Lower leg skin (tissue), 4 donors: ENCODE measurements around the gene TENM4. TPM values are rescaled to one million over a fixed set of nuclear protein-coding genes. Genes with fewer than 3 reads are reported as not detected.
A peak's percentile ranks its signal among the peaks of the same experiment; 100 is the strongest.

Source experiments
- DNase-seq, 2 donors: peaks; one replicate each; pipeline ENCODE4 v3.0.0-alpha.2; 2019; ENCODE audit warnings: low spot score in 2 of 2
- H3K4me3 ChIP-seq: fragments of 200-600 bp; sonication (generic); 2 replicates; pipeline ENCODE4 v1.5.1; 2017; ENCODE audit warnings: mild to moderate bottlenecking, low read depth; ENCODE audit not compliant: poor library complexity, severe bottlenecking
- POLR2A ChIP-seq, 2 donors: fragments of 450-650 bp; IDR thresholded peaks; one replicate each; pipeline ENCODE4 v1.6.1; 2016 to 2017; ENCODE audit warnings: antibody characterized with exemption in 2 of 2, mild to moderate bottlenecking in 1 of 2, moderate library complexity in 1 of 2
- WGBS, 2 donors: methylation state at CpG; one replicate each; pipeline ENCODE4 v1.1.5; 2018; 5-methylcytosine and 5-hydroxymethylcytosine counted together
- intact Hi-C: fragments of 100-400 bp; cut with DNase I; formaldehyde crosslinking; loops from one replicate; pipeline ENCODE4 v1.15.0; 2023; ENCODE audit warnings: low total_unique reads
- total RNA-seq, 4 donors: library from RNA; depleted of rRNA; stranded (reverse); fragments of >200 nt; gene quantifications; one replicate each; pipeline ENCODE4 v1.1.0, GENCODE V29; 2016
- TF ChIP-seq, protein P1 (sequence below), 3 donors: fragments of 450-650 bp; IDR thresholded peaks; one replicate each; pipeline ENCODE4 v1.5.1; 2016; ENCODE audit warnings: antibody characterized with exemption in 3 of 3, mild to moderate bottlenecking in 3 of 3, moderate library complexity in 2 of 3

Gene TENM4
- total RNA-seq, 4 donors from 2014 or later = 34.4 to 41.1 (median 36.6) TPM

DNA sequence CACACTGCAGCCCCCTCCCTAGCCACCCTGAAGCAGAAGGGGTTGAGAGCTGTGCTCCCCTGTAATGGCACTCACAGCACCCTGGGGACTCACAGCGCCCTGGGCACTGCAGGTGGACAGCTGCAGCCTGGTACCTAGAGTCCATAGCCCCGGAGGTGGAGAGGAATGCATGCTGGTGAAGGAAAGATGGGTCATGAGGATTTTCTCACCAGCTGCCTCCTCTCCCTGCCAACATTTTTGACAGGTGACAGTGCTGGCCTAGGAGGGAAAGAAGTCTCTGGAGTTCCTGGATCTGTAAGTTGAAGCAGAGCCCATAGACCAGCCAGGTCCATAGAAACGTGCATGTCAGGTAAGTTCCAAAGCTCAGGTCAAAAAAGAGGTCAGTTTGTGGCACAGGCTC lies 330.5 kb downstream of the TENM4 start:
- no peak for TF ChIP-seq POLR2A (IDR thresholded peaks at IDR 0.05)
- TF ChIP-seq, protein P1, sequence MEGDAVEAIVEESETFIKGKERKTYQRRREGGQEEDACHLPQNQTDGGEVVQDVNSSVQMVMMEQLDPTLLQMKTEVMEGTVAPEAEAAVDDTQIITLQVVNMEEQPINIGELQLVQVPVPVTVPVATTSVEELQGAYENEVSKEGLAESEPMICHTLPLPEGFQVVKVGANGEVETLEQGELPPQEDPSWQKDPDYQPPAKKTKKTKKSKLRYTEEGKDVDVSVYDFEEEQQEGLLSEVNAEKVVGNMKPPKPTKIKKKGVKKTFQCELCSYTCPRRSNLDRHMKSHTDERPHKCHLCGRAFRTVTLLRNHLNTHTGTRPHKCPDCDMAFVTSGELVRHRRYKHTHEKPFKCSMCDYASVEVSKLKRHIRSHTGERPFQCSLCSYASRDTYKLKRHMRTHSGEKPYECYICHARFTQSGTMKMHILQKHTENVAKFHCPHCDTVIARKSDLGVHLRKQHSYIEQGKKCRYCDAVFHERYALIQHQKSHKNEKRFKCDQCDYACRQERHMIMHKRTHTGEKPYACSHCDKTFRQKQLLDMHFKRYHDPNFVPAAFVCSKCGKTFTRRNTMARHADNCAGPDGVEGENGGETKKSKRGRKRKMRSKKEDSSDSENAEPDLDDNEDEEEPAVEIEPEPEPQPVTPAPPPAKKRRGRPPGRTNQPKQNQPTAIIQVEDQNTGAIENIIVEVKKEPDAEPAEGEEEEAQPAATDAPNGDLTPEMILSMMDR (IDR thresholded peaks at IDR 0.05) = no peak
- 72 to 79% methylated on average over 3 of the region's 3 CpGs for WGBS, 2 donors

DNA sequence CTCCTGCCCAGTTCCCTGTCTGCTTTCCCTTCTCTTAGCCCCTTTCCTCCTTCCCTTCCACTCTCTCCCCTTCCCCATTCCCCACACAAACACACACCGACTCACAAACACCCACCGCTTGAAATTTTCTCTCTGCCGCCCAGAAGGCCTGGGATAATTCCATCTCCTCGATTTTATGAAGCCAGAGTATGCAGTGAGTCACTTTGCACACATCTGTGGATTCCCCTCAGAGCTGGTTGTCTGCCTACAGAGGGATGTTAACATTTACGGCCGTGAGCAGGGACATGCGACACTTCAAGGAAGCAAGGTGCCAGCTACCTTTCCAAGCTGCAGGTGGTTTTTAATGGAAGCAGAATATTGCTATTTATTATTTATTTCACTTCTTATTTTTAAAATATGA lies 332.0 kb downstream of the TENM4 start:
- DNase-seq = peak in 1 of 2 donors; percentile 34
- H3K4me3 ChIP-seq = no peak overlapping the region
- 77 to 78% methylated on average over 7 of the region's 7 CpGs for WGBS, 2 donors
- TF ChIP-seq, protein P1 (IDR thresholded peaks at IDR 0.05) = no peak
- TF ChIP-seq POLR2A (IDR thresholded peaks at IDR 0.05) = no peak
- intact Hi-C loops = no loop called here

More for the DNA sequence above, 330.5 kb downstream of the TENM4 start:
- H3K4me3 ChIP-seq = no peak overlapping the region
- intact Hi-C loops = no loop called here
- DNase-seq = peak in 1 of 2 donors; percentile 26

DNA sequence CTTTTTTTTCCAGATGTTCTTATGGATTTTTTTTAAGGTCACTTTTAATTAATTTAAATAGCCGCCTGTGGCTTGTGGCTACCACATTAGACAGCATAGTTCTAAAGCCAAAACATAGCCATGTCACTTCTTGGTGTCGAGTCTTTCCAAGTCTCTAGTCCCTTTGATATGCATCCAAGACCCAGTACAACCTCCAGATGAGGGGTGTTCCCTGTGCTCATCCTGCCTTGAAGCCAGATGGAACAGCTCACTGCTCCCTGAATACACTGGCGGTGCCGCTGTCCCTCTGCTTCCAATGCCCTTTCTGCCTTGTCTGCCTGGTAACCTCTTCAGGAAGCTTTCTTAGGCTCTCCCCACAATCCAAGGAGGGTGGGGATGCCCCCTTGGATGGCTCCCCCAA lies 338.0 kb downstream of the TENM4 start:
- TF ChIP-seq POLR2A (IDR thresholded peaks at IDR 0.05) = no peak
- TF ChIP-seq, protein P1 (IDR thresholded peaks at IDR 0.05) = no peak

DNA sequence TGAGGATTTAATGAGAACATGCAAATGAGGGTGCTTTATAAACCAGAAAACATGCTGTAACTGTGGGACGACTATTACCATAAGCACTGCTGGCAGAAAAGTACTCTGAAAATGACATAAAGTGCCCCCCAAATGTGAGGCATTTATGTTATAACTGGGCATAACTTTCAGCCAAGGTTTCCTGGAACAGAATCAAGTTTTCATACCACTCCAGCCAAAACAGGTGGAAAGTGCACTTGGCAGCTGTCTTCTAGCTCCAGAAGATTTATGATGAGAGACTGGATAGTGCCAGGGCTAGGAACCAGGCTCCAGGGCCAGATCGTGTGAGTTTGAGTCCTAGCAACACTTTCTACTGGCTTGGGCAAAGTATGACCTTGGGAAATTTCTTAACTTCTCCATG lies 339.2 kb downstream of the TENM4 start:
- TF ChIP-seq POLR2A (IDR thresholded peaks at IDR 0.05) = no peak
- TF ChIP-seq, protein P1 (IDR thresholded peaks at IDR 0.05) = no peak
- DNase-seq = no peak
- 32 to 44% methylated on average over 2 of the region's 2 CpGs for WGBS, 2 donors
- intact Hi-C loops = no loop called here
- no peak overlapping the region for H3K4me3 ChIP-seq

More for the DNA sequence above, 338.0 kb downstream of the TENM4 start:
- no peak for DNase-seq
- 65 to 70% methylated on average over 4 of the region's 4 CpGs for WGBS, 2 donors
- intact Hi-C loops = no loop called here
- no peak overlapping the region for H3K4me3 ChIP-seq

DNA sequence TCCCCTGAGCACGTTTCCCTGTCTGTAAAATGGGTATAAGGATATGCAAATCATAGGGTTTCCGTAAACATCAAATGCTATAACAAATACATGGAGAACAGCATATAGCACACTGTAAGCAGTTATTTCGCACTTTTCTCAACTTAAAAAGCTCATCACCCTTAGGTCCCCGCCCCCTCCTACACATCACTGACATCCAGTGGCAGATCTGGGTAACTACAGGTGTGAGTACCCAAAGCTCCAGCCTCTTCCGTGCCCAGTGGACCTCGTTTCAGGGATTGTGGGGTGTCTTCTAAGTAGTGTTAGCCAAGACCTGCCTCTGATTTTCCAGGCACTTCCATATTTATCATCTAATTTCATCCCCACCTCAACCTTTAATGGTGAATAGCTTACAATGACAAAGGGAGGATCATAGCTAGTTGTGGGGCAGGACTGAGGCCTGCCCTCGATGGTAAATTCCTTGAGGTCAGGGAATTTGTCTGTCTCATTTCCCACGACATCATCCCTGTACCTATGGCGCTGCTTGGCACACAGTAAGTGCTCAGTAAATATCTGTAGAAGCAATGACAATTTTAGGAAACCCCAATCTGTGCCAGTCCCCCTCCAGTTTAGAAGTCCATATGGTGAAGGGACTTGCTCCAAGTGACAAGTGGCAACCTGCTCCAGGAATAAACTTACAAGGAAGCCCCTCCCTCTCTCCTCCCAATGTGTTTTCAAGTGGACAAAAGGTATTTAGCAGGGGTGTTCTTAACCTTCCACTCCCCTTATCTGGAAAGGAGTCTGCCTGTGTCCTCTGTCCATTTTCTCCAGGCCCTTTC lies 340.5 kb downstream of the TENM4 start:
- no peak for DNase-seq
- TF ChIP-seq, protein P1 (IDR thresholded peaks at IDR 0.05) = no peak
- TF ChIP-seq POLR2A (IDR thresholded peaks at IDR 0.05) = no peak
- intact Hi-C loops = no loop called here
- no peak overlapping the region for H3K4me3 ChIP-seq
- 57 to 60% methylated on average over 9 of the region's 9 CpGs for WGBS, 2 donors
